GM18867 (cell line): ENCODE measurements around the gene COX8A.

Experiments
- ATAC-seq: cut with Tn5 transposase; IDR thresholded peaks from one replicate; pipeline ENCODE4 v1.9.1; 2021; ENCODE audit warnings: mild to moderate bottlenecking, moderate library complexity; ENCODE audit not compliant: unreplicated experiment

COX8A gene

GRCh38 chr11:64001484-64002420, 27.3 kb downstream of the COX8A start:
- no peak for ATAC-seq

- no peak for ATAC-seq
Measured at GRCh38 chr11:64003807-64004589, 29.6 kb downstream of the COX8A start.

GRCh38 chr11:64004590-64004984, 30.2 kb downstream of the COX8A start:
- no peak for ATAC-seq

- no peak for ATAC-seq
Measured at GRCh38 chr11:64005691-64006090, 31.3 kb downstream of the COX8A start.

- ATAC-seq, result no peak
Measured at GRCh38 chr11:64006398-64006797, 32.0 kb downstream of the COX8A start.

- ATAC-seq, result no peak
Measured at GRCh38 chr11:64007160-64007628, 32.8 kb downstream of the COX8A start.

GRCh38 chr11:64007629-64008282, 33.3 kb downstream of the COX8A start:
- no peak for ATAC-seq

- no peak for ATAC-seq
Measured at GRCh38 chr11:64008283-64008913, 34.0 kb downstream of the COX8A start.

- ATAC-seq, result no peak
Measured at GRCh38 chr11:64008914-64009633, 34.7 kb downstream of the COX8A start.

- ATAC-seq, result no peak
Measured at GRCh38 chr11:64009710-64010109, 35.3 kb downstream of the COX8A start.

- no peak for ATAC-seq
Measured at GRCh38 chr11:64010783-64011182, 36.4 kb downstream of the COX8A start.

- ATAC-seq, result no peak
Measured at GRCh38 chr11:64011371-64011770, 37.0 kb downstream of the COX8A start.

- ATAC-seq, result no peak
Measured at GRCh38 chr11:64013141-64013896, 38.9 kb downstream of the COX8A start.

GRCh38 chr11:64014356-64014755, 39.9 kb downstream of the COX8A start:
- no peak for ATAC-seq

- ATAC-seq, result no peak
Measured at GRCh38 chr11:64015510-64015909, 41.1 kb downstream of the COX8A start.

GRCh38 chr11:64015935-64016845, 41.8 kb downstream of the COX8A start:
- ATAC-seq, result no peak

GRCh38 chr11:64017945-64018224, 43.5 kb downstream of the COX8A start:
- ATAC-seq, result no peak

GRCh38 chr11:64018310-64018709, 43.9 kb downstream of the COX8A start:
- no peak for ATAC-seq
